Right lobe of liver (tissue), 6 donors: ENCODE data around the gene CASQ2. TPM values are rescaled to one million over a fixed set of nuclear protein-coding genes. Genes with fewer than 3 reads are reported as not detected.

Source experiments
- ATAC-seq, 4 donors: fragments of 200-7000 bp; cut with Tn5 transposase; one replicate each; pipeline ENCODE4 v1.9.1; 2020; ENCODE audit warnings: mild to moderate bottlenecking in 4 of 4, moderate library complexity in 4 of 4
- DNase-seq, 3 donors: peaks; one replicate each; pipeline ENCODE4 v3.0.0-alpha.2; 2020
- H3K27ac ChIP-seq, 3 donors: fragments of 200-600 bp; one replicate each; pipeline ENCODE4 v1.8.0; 2022
- H3K27me3 ChIP-seq, 2 donors: fragments of 200-600 bp; one replicate each; pipeline ENCODE4 v1.8.0; 2022
- H3K36me3 ChIP-seq, 4 donors: fragments of 200-600 bp; sonication (generic) in 1 of 4; one replicate each; pipeline versions ENCODE4 v1.5.1 to v1.8.0; 2017 to 2022; ENCODE audit warnings: control low read depth in 1 of 4
- H3K4me1 ChIP-seq, 4 donors: fragments of 200-600 bp; sonication (generic) in 1 of 4; one replicate each; pipeline versions ENCODE4 v1.5.1 to v1.8.0; 2017 to 2022; ENCODE audit warnings: control low read depth in 1 of 4
- H3K4me3 ChIP-seq, 3 donors: fragments of 200-600 bp; one replicate each; pipeline ENCODE4 v1.8.0; 2022
- H3K9me3 ChIP-seq, 4 donors: fragments of 200-600 bp; sonication (generic) in 1 of 4; one replicate each; pipeline versions ENCODE4 v1.5.1 to v1.8.0; 2017 to 2022; ENCODE audit warnings: control low read depth in 1 of 4
- CTCF ChIP-seq, 4 donors: fragments of 200-600 bp in 3 of 4; fragments of 450-650 bp in 1 of 4; IDR thresholded peaks; one replicate each; pipeline versions ENCODE4 v1.5.1 to v1.8.0; 2016 to 2022; ENCODE audit warnings: antibody characterized with exemption in 4 of 4, mild to moderate bottlenecking in 2 of 4
- POLR2A ChIP-seq: fragments of 450-650 bp; IDR thresholded peaks from one replicate; pipeline ENCODE4 v1.6.1; 2017; ENCODE audit warnings: antibody characterized with exemption, mild to moderate bottlenecking
- WGBS: methylation state at CpG from one replicate; pipeline ENCODE4 v1.1.6; 2018; ENCODE audit warnings: low coverage, low lambda C conversion rate; ENCODE audit not compliant: insufficient coverage; ENCODE audit errors: missing lambda C conversion rate; 5-methylcytosine and 5-hydroxymethylcytosine counted together
- intact Hi-C, 2 donors: fragments of 100-400 bp; cut with DNase I; formaldehyde crosslinking; loops; one replicate each; pipeline versions ENCODE4 v1.11.2 to v1.14.1; 2022
- total RNA-seq, 6 experiments: library from RNA; depleted of rRNA in 2 of 6; stranded (reverse); fragments of >200 nt in 2 of 6; fragmentation: NEBNext Ultra II Directional in 3 of 6; extraction: Animal tissue kit (Norgen Biotek cat#: 25700) in 3 of 6; gene quantifications; one replicate each; pipeline versions ENCODE4 v1.1.0 to v1.2.4, GENCODE V29; 2016 to 2023
- donor health status: DM: no; HTN: yes; CAD: no.
- donor health status: DM: no; HTN: no; CAD: no.
- donor health status: DM: no; HTN: no; CAD: no.
- donor health status: DM: no; HTN: yes; CAD: no.
- donor health status: DM: no; HTN: yes; CAD: no.

Gene CASQ2
- total RNA-seq, 6 experiments from 2014 or later, result 0.09 to 0.44 (median 0.21) TPM; not detected in 2

- Histone ChIP-seq H3K9me3 (no peaks in the 10 kb centered on the region), H3K36me3 (no peaks in the 10 kb centered on the region), H3K27me3 (no peaks in the 10 kb centered on the region), H3K4me3 (no peak overlapping the region), H3K4me1 (peaks cover 0 to 31% (median 2%) of the 10 kb centered on the region in 4 donors), H3K27ac (peak overlapping the region in 1 of 3 donors; percentile 17)
- WGBS, result 39% methylated on average over 5 of the region's 5 CpGs
- ATAC-seq (peak; percentile 29 to 75 (median 56)), DNase-seq (no peak)
- TF ChIP-seq CTCF (IDR thresholded peaks at IDR 0.05), result no peak
- no peak for TF ChIP-seq POLR2A
- intact Hi-C loops, result no loop called here
Measured at GRCh38 chr1:115723756-115724155, 44.8 kb downstream of the CASQ2 start.

GRCh38 chr1:115722221-115722620 lies 46.3 kb downstream of the CASQ2 start:
- peaks cover 0 to 20% (median 2%) of the 10 kb centered on the region in 4 donors for H3K4me1 ChIP-seq
- H3K4me3 ChIP-seq, result no peak overlapping the region
- no peak for DNase-seq
- intact Hi-C loops, result no loop called here
- no peak for ATAC-seq
- no peaks in the 10 kb centered on the region for H3K36me3 ChIP-seq
- WGBS, result 80% methylated on average over 1 of the region's 1 CpG
- TF ChIP-seq POLR2A (no peak), CTCF (IDR thresholded peaks at IDR 0.05) (no peak)
- H3K27me3 ChIP-seq, result no peaks in the 10 kb centered on the region
- H3K9me3 ChIP-seq, result no peaks in the 10 kb centered on the region
- no peak overlapping the region for H3K27ac ChIP-seq

GRCh38 chr1:115719285-115719684 lies 49.2 kb downstream of the CASQ2 start:
- Histone ChIP-seq H3K27me3 (no peaks in the 10 kb centered on the region), H3K9me3 (no peaks in the 10 kb centered on the region), H3K4me1 (peaks cover 0 to 8% (median 2%) of the 10 kb centered on the region in 4 donors), H3K4me3 (no peak overlapping the region), H3K36me3 (no peaks in the 10 kb centered on the region), H3K27ac (no peak overlapping the region)
- TF ChIP-seq POLR2A, result no peak
- TF ChIP-seq CTCF (IDR thresholded peaks at IDR 0.05), result no peak
- DNase-seq, result no peak
- intact Hi-C loops, result no loop called here
- WGBS, result 69% methylated on average over 4 of the region's 7 CpGs
- no peak for ATAC-seq

- no peak for TF ChIP-seq CTCF (IDR thresholded peaks at IDR 0.05)
- no peak for TF ChIP-seq POLR2A
- no peak overlapping the region for H3K4me3 ChIP-seq
- H3K9me3 ChIP-seq, result no peaks in the 10 kb centered on the region
- H3K4me1 ChIP-seq, result no peaks in the 10 kb centered on the region
- no peak overlapping the region for H3K27ac ChIP-seq
- 80% methylated on average over 5 of the region's 5 CpGs for WGBS
- ATAC-seq (no peak), DNase-seq (no peak)
- intact Hi-C loops, result no loop called here
- no peaks in the 10 kb centered on the region for H3K27me3 ChIP-seq
- H3K36me3 ChIP-seq, result no peaks in the 10 kb centered on the region
Measured at GRCh38 chr1:115718011-115718754, 50.3 kb downstream of the CASQ2 start.
